A673 (cell line): ENCODE measurements around the gene KMT2C.

Experiments used
- EZH2 ChIP-seq: fragments of 200-600 bp; sonication (generic); IDR thresholded peaks from 2 replicates; pipeline ENCODE4 v1.6.1; 2017; ENCODE audit warnings: borderline replicate concordance, low read depth, mild to moderate bottlenecking, mixed read lengths, antibody characterized with exemption, low read length; ENCODE audit not compliant: poor library complexity, severe bottlenecking
- TF ChIP-seq, protein P1 (sequence below): fragments of 300-800, 200-600 bp; sonication (generic); conservative IDR thresholded peaks from 2 replicates; pipeline ENCODE4 v1.5.1; 2017; ENCODE audit warnings: low read depth, mild to moderate bottlenecking, antibody characterized with exemption, low read length, moderate library complexity, mixed read lengths

GRCh38 chr7:152344253-152344652 lies 91.5 kb downstream of the KMT2C start:
- TF ChIP-seq, protein P1, sequence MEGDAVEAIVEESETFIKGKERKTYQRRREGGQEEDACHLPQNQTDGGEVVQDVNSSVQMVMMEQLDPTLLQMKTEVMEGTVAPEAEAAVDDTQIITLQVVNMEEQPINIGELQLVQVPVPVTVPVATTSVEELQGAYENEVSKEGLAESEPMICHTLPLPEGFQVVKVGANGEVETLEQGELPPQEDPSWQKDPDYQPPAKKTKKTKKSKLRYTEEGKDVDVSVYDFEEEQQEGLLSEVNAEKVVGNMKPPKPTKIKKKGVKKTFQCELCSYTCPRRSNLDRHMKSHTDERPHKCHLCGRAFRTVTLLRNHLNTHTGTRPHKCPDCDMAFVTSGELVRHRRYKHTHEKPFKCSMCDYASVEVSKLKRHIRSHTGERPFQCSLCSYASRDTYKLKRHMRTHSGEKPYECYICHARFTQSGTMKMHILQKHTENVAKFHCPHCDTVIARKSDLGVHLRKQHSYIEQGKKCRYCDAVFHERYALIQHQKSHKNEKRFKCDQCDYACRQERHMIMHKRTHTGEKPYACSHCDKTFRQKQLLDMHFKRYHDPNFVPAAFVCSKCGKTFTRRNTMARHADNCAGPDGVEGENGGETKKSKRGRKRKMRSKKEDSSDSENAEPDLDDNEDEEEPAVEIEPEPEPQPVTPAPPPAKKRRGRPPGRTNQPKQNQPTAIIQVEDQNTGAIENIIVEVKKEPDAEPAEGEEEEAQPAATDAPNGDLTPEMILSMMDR: no peak
- TF ChIP-seq EZH2: no peak
